ENCODE results near the gene GPHN.
"Not testable (repeated sequence)": the region's sequence is repeated elsewhere in the genome, so short reads cannot be mapped to it uniquely, and the experiment has no call there.

Gene GPHN

DNA sequence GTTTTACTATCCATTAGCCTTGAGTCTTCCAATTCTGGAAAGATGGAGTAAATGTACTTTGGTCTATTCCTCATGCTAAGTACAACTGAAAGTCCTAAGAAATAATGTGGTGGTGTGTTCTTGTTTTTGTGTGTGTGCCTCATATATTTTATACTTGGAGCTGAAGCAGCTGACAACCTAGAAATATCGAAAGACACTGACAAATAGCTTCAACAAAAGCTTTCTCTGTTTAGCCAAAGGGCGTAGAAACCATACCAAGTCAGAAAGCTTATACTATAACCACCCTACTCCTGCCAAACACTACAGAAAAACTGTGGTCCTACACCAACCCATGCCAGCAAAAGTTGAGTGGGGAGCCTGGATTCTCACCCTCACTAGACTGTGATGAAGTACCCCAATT, 188.4 kb downstream of the GPHN start:
- no peak for DNase-seq

GRCh38 chr14:66698503-66698902, 190.6 kb downstream of the GPHN start:
- DNase-seq = no peak

GRCh38 chr14:66701813-66702212, 193.9 kb downstream of the GPHN start:
- no peak for DNase-seq

DNA sequence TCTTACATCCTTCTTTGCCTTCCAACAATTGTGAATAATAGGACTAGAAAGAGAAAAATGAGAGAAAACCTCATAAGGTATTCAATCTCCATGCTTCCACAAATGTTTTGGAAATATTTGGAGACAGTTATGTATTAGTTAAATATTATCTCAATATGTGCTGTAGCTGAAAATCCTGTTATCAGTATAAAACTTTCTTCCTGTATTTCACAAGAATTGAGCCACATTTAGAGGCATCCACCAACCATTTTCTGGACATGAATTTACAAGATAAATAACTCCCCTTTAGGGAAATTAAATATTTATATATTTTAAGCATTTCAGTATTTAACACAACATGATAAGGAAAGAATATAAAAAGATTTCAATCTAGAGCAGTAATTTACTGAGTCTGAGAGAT, 200.3 kb downstream of the GPHN start:
- no peak for DNase-seq

- no peak for DNase-seq
Observed at GRCh38 chr14:66709291-66709690, 201.3 kb downstream of the GPHN start.

GRCh38 chr14:66714291-66714690, 206.3 kb downstream of the GPHN start:
- DNase-seq = not testable (repeated sequence)

DNA sequence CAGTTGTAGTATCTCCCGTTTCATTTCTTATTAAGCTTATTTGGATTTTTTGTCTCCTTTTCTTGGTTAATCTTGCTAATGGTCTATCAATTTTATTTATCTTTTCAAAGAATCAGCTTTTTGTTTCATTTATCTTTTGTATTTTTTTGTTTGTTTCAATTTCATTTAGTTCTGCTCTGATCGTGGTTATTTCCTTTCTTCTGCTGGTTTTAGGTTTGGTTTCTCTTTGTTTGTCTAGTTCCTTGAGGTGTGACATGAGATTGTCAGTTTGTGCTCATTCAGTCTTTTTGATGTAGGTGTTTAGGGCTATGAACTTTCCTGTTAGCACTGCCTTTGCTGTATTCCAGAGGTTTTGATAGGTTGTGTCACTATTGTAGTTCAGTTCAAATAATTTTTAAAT, 207.4 kb downstream of the GPHN start:
- not testable (repeated sequence) for DNase-seq

GRCh38 chr14:66716227-66716626, 208.3 kb downstream of the GPHN start:
- DNase-seq = no peak

- DNase-seq = no peak
Observed at GRCh38 chr14:66717561-66718140, 209.7 kb downstream of the GPHN start.

DNA sequence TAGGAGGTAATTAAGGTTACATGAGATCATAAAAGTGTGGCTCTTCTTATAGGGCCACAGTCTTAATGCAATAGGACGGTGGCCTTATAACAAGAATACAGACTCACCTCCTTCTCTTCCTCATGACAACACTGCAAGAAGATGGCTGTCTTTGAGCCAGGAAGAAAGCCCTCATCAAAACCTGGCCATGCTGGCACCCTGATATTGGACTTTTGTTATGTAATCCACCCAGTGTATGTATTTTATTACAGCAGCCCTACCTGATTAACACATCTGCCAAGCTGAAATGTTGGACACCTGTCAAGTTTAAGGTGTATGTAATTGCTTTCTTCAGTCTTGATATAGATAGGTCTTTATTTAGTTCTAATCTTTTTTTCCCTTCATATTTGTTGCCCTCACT, 217.0 kb downstream of the GPHN start:
- no peak for DNase-seq

GRCh38 chr14:66731298-66731697, 223.4 kb downstream of the GPHN start:
- not testable (repeated sequence) for DNase-seq

DNA sequence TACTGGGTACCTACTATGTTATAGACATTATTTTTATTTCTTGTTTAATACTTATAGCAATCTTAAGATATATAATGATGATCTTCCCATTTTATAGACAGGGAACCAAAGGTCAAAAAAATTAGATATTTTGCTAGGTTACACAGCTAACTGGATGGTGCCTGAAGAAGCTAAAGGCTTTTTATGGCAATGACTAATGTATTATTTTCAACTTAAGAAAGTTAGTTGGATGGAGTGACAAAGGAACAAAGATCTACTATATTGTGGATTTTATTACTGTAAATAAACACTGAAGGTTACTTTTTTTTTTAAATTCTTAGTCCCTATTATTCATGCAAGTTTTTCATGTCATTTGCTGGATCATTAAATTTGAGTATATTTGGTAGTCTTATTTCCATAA, 227.9 kb downstream of the GPHN start:
- no peak for DNase-seq

- DNase-seq = no peak
Observed at GRCh38 chr14:66739826-66740225, 231.9 kb downstream of the GPHN start.

GRCh38 chr14:66745078-66745477, 237.1 kb downstream of the GPHN start:
- no peak for DNase-seq

GRCh38 chr14:66746316-66747006, 238.5 kb downstream of the GPHN start:
- DNase-seq = no peak

- DNase-seq = no peak
Observed at GRCh38 chr14:66752109-66752508, 244.2 kb downstream of the GPHN start.

- DNase-seq = no peak
Observed at GRCh38 chr14:66758031-66758613, 250.2 kb downstream of the GPHN start.

GRCh38 chr14:66772146-66772545, 264.2 kb downstream of the GPHN start:
- DNase-seq = no peak

DNA sequence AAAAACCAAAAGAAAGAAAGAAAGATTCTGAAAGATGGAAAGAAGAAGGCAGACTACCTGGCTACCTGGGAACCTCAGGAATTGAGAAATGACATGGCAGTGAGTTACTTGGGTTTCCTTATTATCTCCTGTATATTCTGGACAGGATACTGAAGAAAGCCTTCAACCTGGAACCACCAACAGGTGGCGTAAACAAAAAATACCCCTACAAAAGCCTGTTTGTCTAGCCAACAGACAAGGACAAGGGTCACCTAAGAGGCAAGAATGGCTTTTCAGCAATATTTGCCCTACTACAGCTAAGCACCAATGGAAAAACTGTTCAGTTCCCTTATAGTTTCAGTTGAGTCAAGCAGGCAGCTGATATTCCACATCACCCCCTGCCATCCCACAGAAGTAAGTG, 274.9 kb downstream of the GPHN start:
- no peak for DNase-seq

DNA sequence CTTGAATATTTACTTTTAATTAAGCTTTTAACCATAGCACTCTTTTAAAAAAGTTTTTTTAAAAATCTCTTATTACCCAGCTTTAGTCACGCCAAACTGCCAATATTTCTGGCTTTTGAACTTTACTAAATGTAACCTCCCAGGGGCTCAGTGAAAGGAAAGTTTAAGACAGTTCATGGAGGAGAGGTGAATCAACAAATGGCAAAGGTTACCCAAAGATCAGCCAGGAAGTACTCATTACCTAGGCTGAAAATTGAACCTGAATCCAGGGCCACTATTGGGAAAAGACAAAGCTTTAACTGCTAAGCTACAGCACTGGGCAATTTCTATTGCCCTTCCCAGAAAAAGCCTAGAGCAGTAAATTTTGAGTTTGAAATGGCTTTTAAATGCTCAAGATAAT, 282.2 kb downstream of the GPHN start:
- no peak for DNase-seq

DNA sequence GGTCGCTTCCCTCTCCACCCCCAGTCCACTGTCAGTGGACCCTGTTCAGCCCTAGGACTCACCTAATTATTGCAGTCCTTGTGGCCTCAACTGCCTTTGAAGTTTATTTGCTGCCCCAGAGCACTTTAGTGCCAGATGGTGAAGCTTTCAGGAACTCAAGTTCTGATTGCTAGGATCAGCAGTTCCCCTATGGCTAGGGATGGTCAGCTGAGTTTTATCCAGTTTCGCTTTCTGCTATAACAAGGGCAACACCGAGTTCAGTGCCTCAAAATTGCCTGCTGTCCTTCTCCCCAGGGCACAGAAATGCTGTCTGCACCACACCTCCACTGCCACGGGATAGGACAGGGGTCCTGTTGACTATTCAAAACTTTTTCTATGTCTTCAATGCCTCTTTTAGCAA, 295.0 kb downstream of the GPHN start:
- DNase-seq = no peak

GRCh38 chr14:66804141-66804540, 296.2 kb downstream of the GPHN start:
- DNase-seq = no peak

DNA sequence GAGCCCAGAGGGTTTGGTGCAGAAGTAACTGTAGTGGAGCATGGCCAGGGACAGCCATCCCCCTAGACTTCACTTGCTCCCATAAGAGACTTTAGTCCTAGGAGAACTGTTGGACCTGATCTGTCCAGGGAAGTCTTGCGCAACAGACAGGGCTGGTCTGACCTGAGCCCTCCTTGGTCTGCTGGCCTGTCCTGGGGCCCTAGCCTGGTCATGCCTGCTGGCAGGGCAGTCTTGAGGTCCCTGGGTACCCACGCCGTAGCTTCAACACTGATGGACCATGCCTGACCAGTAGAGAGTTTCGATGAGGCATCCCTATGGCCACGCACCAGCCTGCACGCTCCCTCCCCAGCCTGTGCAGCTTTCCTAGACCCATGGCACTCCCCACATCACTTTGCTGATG, 305.7 kb downstream of the GPHN start:
- no peak for DNase-seq

DNA sequence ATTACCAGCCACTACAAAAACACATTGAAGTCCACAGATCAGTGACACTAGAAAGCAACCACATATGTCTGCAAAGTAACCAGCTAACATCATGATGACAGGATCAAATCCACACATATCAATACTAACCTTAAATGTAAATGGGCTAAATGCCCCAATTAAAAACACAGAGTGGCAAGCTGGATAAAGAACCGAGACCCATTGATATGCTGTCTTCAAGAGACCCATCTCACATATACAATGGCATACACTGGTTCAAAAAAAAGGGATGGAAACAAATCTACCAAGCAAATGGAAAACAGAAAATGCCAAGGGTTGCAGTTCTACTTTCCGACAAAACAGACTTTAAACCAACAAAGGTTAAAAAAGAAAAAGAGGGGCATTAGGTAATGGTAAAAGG, 307.7 kb downstream of the GPHN start:
- no peak for DNase-seq

DNA sequence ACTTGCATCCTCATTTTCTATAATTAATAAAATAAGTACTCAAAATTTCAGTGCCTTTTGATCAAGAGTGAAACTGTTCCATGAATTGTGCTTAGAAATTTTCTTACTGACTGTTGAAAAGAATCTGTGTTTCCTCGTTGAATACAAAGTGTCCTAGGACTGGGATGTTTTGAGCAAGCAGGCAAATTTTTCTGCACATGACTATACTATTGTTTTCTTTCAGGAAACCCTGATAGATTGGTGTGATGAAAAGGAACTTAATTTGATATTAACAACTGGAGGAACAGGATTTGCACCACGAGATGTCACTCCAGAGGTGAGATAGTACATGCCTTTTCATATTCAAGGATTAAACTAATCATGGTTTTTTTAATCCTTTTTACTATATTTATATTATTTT, 316.3 kb downstream of the GPHN start:
- no peak for DNase-seq
